ENCODE data around the gene SYT1. TPM values are rescaled to one million over a fixed set of nuclear protein-coding genes. Genes with fewer than 3 reads are reported as not detected.

The SYT1 gene
- polyA plus RNA-seq, 2 donors, result 0.04 to 0.09 TPM

DNA sequence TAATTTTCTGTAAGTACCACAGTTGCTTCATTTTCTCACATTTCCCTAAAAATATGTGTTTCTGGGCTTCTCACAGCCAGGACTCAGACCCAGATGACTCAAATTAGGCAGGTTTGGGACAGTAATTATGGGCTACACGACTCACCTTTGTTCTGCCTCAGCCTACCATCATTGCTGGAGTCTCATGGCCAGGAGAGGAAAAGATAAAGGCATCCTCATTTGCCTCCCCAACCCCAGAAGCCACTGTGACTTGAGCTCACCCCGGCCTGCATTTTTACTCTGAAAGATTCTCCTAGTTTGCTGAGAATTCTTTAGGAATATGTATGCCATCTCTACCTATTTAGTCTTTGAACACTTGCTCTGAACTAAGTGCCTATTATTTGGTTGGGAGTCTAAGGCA lies 618.3 kb downstream of the SYT1 start:
- no peaks in the 10 kb centered on the region for H3K9me3 ChIP-seq (ENCODE audit: control insufficient read depth in 2 of 2, insufficient read depth in 1 of 2, low read depth in 1 of 2, low read length in 1 of 2)
- H3K4me1 ChIP-seq (ENCODE audit: control insufficient read depth in 2 of 2, insufficient read depth in 2 of 2, low read length in 1 of 2), result no peaks in the 10 kb centered on the region
- no peaks in the 10 kb centered on the region for H3K27me3 ChIP-seq (ENCODE audit: control insufficient read depth in 1 of 2, insufficient read depth in 2 of 2, low read length in 2 of 2)
- WGBS, 2 donors, result 64 to 72% methylated on average over 2 of the region's 2 CpGs
- no peak overlapping the region for H3K27ac ChIP-seq (ENCODE audit: low read depth in 2 of 2, low read length in 1 of 2)
- H3K4me3 ChIP-seq (ENCODE audit: low read depth in 1 of 2, low read length in 2 of 2), result no peak overlapping the region
- no peaks in the 10 kb centered on the region for H3K36me3 ChIP-seq (ENCODE audit: control insufficient read depth in 2 of 2, insufficient read depth in 2 of 2, low read length in 1 of 2)

DNA sequence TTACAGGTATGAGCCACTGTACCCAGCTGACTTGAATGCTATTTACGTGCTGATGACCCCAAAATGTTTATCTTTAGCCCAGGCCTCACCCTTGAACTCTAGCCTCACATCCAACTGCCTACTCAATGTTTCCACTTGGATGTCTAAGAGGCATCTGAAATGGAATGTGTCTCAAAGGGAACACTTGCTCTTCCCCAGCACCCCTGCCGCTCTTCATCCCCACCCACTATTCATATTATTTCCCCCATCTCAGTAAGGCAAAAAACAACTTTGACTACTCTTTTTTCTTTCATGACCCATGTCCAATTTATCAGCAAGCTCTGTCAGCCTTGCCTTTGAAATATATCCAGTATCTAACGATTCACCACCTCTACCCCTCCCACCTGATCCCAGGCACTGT lies 621.6 kb downstream of the SYT1 start:
- H3K27ac ChIP-seq (ENCODE audit: low read depth in 2 of 2, low read length in 1 of 2), result no peak overlapping the region
- H3K4me1 ChIP-seq (ENCODE audit: control insufficient read depth in 2 of 2, insufficient read depth in 2 of 2, low read length in 1 of 2), result no peaks in the 10 kb centered on the region
- no peak overlapping the region for H3K4me3 ChIP-seq (ENCODE audit: low read depth in 1 of 2, low read length in 2 of 2)
- no peaks in the 10 kb centered on the region for H3K27me3 ChIP-seq (ENCODE audit: control insufficient read depth in 1 of 2, insufficient read depth in 2 of 2, low read length in 2 of 2)
- no peaks in the 10 kb centered on the region for H3K36me3 ChIP-seq (ENCODE audit: control insufficient read depth in 2 of 2, insufficient read depth in 2 of 2, low read length in 1 of 2)
- 65 to 72% methylated on average over 3 of the region's 3 CpGs for WGBS, 2 donors
- no peaks in the 10 kb centered on the region for H3K9me3 ChIP-seq (ENCODE audit: control insufficient read depth in 2 of 2, insufficient read depth in 1 of 2, low read depth in 1 of 2, low read length in 1 of 2)

DNA sequence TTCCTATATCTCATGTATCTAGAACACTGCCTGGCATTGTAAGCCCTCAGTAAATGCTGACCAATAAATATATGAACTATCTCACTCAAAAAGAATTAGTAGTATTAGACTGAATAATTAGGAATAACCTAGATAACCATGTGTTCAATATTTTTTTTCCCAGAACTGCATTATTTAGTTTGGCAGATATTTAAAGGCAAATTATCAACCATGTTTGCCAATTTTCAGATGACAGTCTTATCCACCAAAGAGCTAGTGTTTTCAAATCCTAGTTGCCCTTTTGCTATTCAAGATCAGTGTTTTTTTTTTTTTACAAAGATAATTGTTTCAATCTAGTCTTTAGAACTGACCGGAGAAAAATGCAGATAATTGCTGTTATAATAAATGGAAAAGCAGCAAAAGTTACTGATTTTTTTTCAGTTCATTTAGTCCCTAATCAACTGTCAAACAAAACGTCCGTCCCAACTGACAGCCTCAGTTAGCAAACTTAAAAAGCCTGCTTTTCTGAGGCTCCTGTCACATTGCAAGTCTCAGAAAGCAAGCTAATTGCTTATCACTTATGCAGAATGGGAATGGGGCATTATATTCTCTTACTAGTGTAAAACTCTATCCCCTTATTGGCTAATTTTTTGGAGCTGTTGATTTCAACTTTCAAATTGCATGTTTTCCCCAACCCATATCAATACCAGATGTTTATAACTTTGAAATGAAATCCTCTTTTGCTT lies 623.0 kb downstream of the SYT1 start:
- Histone ChIP-seq H3K4me1 (ENCODE audit: control insufficient read depth in 2 of 2, insufficient read depth in 2 of 2, low read length in 1 of 2) (no peaks in the 10 kb centered on the region), H3K36me3 (ENCODE audit: control insufficient read depth in 2 of 2, insufficient read depth in 2 of 2, low read length in 1 of 2) (no peaks in the 10 kb centered on the region), H3K27ac (ENCODE audit: low read depth in 2 of 2, low read length in 1 of 2) (no peak overlapping the region), H3K4me3 (ENCODE audit: low read depth in 1 of 2, low read length in 2 of 2) (no peak overlapping the region), H3K9me3 (ENCODE audit: control insufficient read depth in 2 of 2, insufficient read depth in 1 of 2, low read depth in 1 of 2, low read length in 1 of 2) (no peaks in the 10 kb centered on the region), H3K27me3 (ENCODE audit: control insufficient read depth in 1 of 2, insufficient read depth in 2 of 2, low read length in 2 of 2) (no peaks in the 10 kb centered on the region)
- 49 to 54% methylated on average over 3 of the region's 3 CpGs for WGBS, 2 donors

Data from esophagus (tissue), 2 donors.